ENCODE data around the gene PVALB. TPM values are rescaled to one million over a fixed set of nuclear protein-coding genes. Genes with fewer than 3 reads are reported as not detected.

The PVALB gene
- total and polyA plus RNA-seq, 11 donors = not detected

DNA sequence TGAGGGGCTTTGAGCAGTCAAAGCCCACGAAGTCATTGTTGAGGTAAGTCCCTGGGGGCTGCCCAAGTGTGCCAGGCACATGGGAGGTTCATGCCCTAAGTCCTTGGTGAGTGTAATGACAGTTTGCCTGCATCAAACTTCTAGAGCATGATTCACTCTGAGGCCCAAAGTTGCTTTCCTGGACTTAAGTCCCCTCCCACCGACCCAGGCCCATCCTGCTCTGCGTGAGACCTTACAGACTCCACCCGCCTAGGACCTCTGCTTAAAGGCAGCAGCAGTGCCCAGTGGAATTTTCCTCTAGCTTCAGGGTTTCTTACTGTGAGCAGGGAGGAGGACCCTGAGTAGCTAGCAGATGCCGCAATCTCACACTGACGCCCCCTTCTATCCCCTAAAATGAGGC is 5.7 kb upstream of the PVALB start:
- peaks cover 17 to 68% (median 39%) of the 10 kb centered on the region in 9 donors for H3K27me3 ChIP-seq
- 67 to 77% (median 73%) methylated on average over 5 to 6 of the region's 6 CpGs for WGBS, 4 donors
- DNase-seq = no peak
- no peaks in the 10 kb centered on the region for H3K9me3 ChIP-seq
- no peak overlapping the region for H3K27ac ChIP-seq
- intact Hi-C loops (cut with DNase I) = no loop called here
- no peak for ATAC-seq
- H3K4me1 ChIP-seq = no peaks in the 10 kb centered on the region
- TF ChIP-seq POLR2A (IDR thresholded peaks at IDR 0.05) = no peak
- TF ChIP-seq, protein P1, sequence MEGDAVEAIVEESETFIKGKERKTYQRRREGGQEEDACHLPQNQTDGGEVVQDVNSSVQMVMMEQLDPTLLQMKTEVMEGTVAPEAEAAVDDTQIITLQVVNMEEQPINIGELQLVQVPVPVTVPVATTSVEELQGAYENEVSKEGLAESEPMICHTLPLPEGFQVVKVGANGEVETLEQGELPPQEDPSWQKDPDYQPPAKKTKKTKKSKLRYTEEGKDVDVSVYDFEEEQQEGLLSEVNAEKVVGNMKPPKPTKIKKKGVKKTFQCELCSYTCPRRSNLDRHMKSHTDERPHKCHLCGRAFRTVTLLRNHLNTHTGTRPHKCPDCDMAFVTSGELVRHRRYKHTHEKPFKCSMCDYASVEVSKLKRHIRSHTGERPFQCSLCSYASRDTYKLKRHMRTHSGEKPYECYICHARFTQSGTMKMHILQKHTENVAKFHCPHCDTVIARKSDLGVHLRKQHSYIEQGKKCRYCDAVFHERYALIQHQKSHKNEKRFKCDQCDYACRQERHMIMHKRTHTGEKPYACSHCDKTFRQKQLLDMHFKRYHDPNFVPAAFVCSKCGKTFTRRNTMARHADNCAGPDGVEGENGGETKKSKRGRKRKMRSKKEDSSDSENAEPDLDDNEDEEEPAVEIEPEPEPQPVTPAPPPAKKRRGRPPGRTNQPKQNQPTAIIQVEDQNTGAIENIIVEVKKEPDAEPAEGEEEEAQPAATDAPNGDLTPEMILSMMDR (IDR thresholded peaks at IDR 0.05) = no peak
- no peak overlapping the region for H3K4me3 ChIP-seq
- no peaks in the 10 kb centered on the region for H3K36me3 ChIP-seq

DNA sequence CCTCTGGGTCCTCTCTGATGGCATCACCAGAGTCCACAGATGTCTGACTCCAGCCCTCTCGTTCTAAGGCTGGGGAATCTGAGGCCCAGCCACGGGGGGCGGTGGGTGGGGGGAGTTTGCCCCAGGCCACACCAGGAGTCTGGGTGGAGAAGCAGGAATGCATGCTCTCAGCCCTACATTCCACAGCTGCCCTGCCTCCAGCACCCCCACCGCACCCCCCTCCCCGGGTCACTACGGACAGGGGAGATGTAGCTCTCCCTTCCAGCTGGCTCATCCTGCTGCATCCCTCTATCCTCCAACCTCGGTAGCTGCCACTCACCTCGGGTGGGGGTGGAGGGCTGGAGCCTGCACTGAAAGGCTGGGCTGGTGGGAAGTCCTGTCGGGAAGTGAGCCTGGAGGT is 2.3 kb upstream of the PVALB start:
- no peak for ATAC-seq
- Histone ChIP-seq H3K9me3 (no peaks in the 10 kb centered on the region), H3K4me1 (peaks cover 0 to 15% (median 10%) of the 10 kb centered on the region in 12 donors), H3K36me3 (no peaks in the 10 kb centered on the region), H3K4me3 (no peak overlapping the region), H3K27ac (no peak overlapping the region), H3K27me3 (peaks cover 34 to 95% (median 66%) of the 10 kb centered on the region in 9 donors)
- no peak for TF ChIP-seq POLR2A (IDR thresholded peaks at IDR 0.05)
- TF ChIP-seq, protein P1 (IDR thresholded peaks at IDR 0.05) = no peak
- intact Hi-C loops (cut with DNase I) = no loop called here
- no peak for DNase-seq
- 20 to 24% (median 23%) methylated on average over 6 to 9 of the region's 9 CpGs for WGBS, 4 donors

DNA sequence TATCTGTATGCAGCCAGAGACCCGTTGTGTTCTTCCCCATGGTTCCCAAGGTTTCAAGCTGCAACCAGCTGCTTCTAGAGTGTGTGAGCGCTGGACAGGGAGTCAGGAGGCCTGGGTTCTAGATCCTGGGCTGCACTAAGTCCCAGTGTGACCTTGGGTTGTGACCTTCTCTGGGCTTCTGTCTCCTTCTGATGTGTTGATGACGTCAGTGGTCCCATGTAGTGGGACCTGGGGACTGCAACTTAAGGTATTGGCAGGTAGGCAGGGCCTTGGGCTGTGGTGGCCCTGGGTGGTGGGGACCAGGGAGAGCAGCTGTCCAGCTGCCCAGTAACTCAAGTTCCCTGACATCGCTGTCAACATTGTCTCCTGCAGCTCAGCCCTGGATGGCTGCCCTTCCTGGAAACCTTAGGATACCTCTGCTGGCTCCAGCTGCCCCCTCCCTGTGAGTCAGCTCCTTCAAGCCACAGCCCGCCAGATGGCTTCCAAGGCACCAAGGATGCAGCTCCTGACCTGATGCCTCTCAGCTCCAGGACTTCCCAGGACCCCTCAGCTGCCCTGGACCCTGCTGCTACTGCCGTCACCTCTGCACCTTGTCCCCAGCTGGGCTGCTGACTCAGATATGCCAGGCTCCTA is 1.3 kb upstream of the PVALB start:
- WGBS, 4 donors = 71 to 82% (median 77%) methylated on average over 6 of the region's 6 CpGs
- no peak for TF ChIP-seq POLR2A (IDR thresholded peaks at IDR 0.05)
- TF ChIP-seq, protein P1 (IDR thresholded peaks at IDR 0.05) = no peak
- Histone ChIP-seq H3K9me3 (no peaks in the 10 kb centered on the region), H3K4me3 (no peak overlapping the region), H3K36me3 (no peaks in the 10 kb centered on the region), H3K27ac (no peak overlapping the region), H3K27me3 (peaks cover 34 to 94% (median 69%) of the 10 kb centered on the region in 9 donors), H3K4me1 (peaks cover 0 to 15% (median 10%) of the 10 kb centered on the region in 12 donors)
- intact Hi-C loops (cut with DNase I) = no loop called here
- no peak for DNase-seq
- ATAC-seq = no peak

DNA sequence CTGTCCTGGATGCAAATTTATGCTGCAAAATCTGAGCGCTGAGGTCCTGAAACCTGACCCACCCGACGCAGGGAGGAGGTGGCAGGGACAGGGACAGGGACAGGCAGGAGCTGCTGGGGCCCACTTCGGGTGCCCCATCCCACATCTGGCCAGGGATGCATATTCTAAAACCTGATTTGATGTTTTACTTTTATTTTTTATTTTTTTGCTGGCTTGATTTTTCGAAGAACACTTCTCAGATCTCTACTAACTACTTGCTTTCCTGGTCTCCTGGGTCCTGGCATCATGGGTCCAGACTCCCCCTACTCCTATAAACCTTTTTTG is 652 bp upstream of the PVALB start:
- Histone ChIP-seq H3K36me3 (no peaks in the 10 kb centered on the region), H3K9me3 (no peaks in the 10 kb centered on the region), H3K27me3 (peaks cover 34 to 96% (median 69%) of the 10 kb centered on the region in 9 donors), H3K4me3 (no peak overlapping the region), H3K4me1 (peaks cover 0 to 15% (median 10%) of the 10 kb centered on the region in 12 donors), H3K27ac (no peak overlapping the region)
- no peak for DNase-seq
- intact Hi-C loops (cut with DNase I) = no loop called here
- ATAC-seq = no peak
- 35 to 44% (median 37%) methylated on average over 5 of the region's 5 CpGs for WGBS, 4 donors
- TF ChIP-seq, protein P1 (IDR thresholded peaks at IDR 0.05) = no peak
- no peak for TF ChIP-seq POLR2A (IDR thresholded peaks at IDR 0.05)

Measured in heart left ventricle (tissue), 16 donors.